GM18861 (cell line): Measurements from ENCODE around the gene CD74.

Experiments used
- ATAC-seq: cut with Tn5 transposase; IDR thresholded peaks from one replicate; pipeline ENCODE4 v1.9.1; 2021; ENCODE audit not compliant: unreplicated experiment

CD74 gene

GRCh38 chr5:150410524-150411244, 2.0 kb downstream of the CD74 start:
- ATAC-seq = no peak

GRCh38 chr5:150409638-150410523, 2.8 kb downstream of the CD74 start:
- ATAC-seq = peak; percentile 21

DNA sequence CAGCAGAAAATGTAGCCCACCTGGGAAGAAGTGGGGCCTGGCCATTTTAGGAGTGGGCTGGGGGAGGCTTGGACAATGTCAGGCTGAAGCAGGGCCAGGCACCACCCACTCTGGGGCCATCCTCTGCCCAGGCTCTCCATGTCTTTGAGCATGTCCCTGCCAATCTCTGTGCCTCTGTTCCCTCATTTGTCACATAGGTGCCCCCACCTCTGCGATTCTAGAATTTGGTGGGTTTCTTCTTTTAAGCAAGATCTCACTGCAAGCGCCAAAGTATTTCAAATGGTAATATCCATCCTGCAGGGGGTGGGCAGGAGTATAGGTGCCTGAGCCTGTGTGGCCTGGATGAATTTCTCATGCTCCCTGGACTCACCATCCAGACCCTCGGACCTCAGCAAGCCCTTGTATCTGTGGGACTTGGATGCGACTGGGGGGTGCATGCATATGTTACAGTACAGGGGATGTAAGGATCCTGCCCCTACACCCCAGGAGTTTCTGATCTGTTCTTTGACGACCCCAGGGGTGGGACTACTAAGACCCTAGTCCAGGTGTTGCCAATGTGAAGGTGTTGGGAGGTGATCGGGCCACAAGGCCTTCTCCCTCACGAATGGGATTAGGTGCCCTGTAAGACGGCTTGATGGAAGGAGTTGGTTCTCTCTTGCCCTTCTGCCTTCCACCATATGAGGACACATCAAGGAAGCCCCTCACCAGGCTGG, 4.3 kb downstream of the CD74 start:
- ATAC-seq = no peak

DNA sequence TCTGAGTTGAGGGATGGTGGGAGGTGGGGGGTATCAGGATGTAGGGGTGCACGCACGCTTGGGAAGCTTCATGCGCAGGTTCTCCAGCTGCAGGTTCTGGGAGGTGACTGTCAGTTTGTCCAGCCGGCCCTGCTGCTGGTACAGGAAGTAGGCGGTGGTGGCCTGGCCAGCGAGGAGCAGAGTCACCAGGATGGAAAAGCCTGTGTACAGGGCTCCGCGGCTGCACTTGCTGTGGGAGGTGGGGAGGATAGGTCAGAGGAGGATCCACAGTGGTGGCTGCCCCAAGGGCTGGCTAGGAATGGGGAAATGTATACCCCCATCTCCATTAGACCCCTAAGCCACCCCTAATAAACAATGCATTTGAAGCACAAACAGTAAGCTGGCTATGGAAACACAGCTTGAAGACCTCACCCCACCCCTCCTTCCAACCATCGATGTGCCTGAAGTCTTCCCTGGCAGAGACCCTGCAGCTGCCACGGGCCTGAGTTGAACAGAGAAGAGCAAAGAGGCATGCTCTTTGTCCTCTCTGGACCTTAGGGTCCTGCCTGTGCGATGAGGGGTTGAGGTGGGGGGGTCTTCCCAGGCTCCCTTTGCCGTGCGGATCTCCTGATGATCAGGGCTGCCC, 5.5 kb downstream of the CD74 start:
- ATAC-seq = no peak

GRCh38 chr5:150406723-150407095, 6.0 kb downstream of the CD74 start:
- no peak for ATAC-seq

- ATAC-seq = no peak
Observed at GRCh38 chr5:150406103-150406722, 6.5 kb downstream of the CD74 start.

DNA sequence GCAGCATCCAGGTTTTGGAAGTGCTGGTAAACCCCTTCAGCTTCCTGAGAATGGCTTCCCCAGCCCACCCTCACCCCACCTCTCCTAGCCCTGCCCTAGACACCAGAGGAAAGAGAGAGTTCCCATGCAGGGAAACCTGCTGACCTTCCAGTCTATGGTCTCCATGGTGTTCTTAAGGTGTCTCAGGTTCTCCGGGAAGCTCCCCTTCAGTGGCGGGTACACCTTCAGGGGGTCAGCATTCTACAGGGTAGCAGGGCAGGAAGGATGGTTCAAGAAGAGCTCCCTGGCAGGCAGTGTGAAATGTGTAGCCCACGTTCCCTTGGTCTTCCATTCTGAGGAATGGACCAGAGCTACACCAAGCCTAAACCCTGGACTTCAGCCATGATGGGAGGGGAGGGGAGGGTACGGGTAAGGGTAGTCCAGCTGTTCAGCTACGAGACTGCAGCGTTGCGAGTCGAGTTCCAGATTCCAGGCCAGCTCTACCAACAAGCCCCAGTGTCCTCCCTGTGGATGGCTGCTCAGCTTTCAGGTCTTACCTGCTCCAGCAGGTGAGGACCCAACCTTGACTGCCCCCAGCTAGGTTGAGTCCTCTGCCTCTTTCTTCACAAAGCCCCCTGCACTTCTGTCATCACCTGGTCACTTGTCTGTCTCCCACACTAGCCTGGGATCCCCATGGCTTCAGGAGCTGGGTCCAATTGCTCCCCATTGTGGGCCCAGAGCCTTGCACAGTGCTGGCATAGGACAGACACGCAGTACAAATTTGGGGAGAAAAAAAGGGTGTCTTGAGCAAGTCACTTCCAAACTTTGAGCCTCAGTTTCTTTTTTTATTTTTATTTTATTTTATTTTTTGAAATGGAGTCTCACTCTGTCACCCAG, 7.5 kb downstream of the CD74 start:
- no peak for ATAC-seq

GRCh38 chr5:150404535-150404934, 8.2 kb downstream of the CD74 start:
- no peak for ATAC-seq

DNA sequence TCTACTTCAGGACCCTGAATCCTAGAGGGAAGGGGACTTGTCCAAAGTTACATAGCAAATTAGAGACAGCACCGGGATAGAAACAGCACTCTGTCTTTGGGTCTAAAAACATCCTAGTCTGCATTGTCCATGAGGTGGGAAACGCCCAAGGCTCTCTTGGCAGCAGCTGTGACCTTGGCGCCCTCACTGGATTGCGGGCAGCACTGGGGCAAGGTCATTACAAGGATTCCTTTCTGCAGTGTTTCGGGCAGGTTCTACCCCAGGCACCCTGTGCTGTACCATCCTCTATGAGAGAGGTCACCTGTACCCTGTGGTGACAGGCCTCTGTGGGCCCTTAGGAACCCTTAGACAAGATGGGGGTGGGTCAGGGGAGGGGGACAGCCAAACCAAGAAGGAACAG, 8.6 kb downstream of the CD74 start:
- no peak for ATAC-seq

DNA sequence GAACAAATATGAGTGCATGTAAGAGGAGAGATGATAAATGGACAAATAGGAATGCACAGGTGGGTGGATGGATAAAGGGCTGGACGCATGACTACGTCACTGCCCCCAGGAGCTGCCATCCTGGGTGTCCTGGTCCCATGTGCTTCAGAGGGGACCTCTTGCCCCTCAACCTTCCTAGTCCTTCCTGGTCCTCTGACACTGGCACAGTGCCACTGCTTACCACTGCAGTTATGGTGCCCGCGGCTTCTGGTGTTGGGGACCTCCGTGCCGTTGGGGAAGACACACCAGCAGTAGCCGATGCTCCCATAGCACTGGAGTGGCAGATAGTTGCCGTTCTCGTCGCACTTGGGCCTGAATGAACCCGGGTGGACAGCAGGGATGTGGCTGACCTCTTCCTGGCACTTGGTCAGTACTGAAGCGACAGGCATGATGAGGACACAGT, 9.8 kb downstream of the CD74 start:
- no peak for ATAC-seq

- ATAC-seq = no peak
Observed at GRCh38 chr5:150402229-150402773, 10.4 kb downstream of the CD74 start.

GRCh38 chr5:150401376-150402228, 11.1 kb downstream of the CD74 start:
- ATAC-seq = no peak

- no peak for ATAC-seq
Observed at GRCh38 chr5:150401076-150401375, 11.7 kb downstream of the CD74 start.

DNA sequence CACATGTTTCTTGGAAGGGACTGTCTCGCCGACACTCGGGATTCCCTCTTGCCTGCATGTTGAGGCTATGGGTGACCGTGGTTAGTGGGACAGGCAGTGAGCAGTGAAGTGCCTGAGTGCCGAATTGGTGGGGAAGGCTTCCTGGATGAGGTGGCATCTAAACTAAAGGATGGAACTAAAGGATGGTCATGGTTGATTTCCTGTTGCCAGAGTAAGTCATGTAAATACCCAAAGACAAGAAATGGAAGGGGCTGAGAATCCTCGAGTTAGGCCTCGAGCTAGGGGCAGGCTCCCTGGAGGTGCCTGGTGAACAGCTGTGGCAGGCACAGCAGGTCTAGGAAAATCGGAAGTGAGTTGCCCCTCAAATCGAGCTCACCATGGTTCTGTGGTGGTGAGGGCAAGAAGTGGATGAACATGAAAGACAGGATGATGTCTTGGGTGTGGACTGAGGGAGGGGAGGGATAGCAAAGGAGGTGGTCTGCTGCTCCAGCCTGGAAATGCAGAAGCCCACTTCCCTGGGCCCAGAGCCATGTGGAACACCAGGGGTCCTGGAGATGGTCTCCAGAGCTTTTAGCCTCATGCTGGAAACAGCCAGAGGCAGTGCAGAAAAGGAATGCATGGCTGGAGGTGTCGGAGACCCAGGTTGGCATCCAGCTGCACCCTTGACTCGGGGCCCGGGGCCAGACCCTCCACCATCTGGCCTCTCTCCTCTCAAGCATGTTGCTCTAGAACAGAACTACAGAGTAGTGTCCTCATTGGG, 12.2 kb downstream of the CD74 start:
- ATAC-seq = no peak

DNA sequence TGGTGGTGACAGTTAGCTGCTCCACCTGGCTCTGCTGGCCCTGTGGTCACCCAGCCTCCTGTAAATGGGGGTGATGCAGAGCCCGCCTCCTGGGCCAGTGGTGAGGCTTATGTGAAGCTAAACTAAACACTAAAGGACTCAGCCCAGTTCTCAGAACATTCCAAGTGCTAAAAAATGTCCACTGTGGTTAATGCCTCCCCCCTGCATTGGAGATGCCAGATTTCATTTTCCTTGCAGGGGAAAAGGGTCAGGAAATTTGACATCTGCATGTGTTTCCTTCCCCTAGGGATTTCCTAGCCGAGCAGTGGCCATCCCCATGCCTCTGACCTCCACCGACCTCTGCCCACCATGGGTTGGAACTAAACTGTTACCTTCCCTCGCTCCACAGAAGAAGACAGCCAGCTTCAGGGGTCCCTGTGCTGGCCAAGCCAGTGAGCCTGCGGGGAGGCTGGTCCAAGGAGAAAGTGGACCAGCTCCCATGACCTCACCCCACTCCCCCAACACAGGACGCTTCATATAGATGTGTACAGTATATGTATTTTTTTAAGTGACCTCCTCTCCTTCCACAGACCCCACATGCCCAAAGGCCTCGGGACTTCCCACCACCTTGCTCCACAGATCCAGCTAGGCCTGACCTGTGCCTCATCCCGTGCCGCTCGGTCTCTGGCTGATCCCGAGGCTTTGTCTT, 13.0 kb downstream of the CD74 start:
- ATAC-seq = no peak

- peak; percentile 77 for ATAC-seq
Observed at GRCh38 chr5:150398722-150399523, 13.8 kb downstream of the CD74 start.
